ENCODE data around the gene LDB2.
"Not testable (repeated sequence)": the region's sequence is repeated elsewhere in the genome, so short reads cannot be mapped to it uniquely, and the experiment has no call there.

Gene LDB2

GRCh38 chr4:16582036-16582435 lies 316.4 kb downstream of the LDB2 start:
- Histone ChIP-seq H3K4me1 (ENCODE audit: insufficient read depth, low read length) (no peaks in the 10 kb centered on the region), H3K9ac (ENCODE audit: low read depth, low read length) (no peak overlapping the region), H3K4me3 (ENCODE audit: low read length) (no peak overlapping the region), H3K9me3 (ENCODE audit: insufficient read depth, low read depth, low read length) (no peaks in the 10 kb centered on the region), H3K27ac (ENCODE audit: low read length) (no peak overlapping the region), H3K36me3 (ENCODE audit: insufficient read depth, low read depth, low read length) (peaks cover 8% of the 10 kb centered on the region; the same call in 1 of the 2 replicates), H3K27me3 (ENCODE audit: insufficient read depth, low read length) (no peaks in the 10 kb centered on the region)

- Histone ChIP-seq H3K4me3 (ENCODE audit: low read length) (no peak overlapping the region), H3K27ac (ENCODE audit: low read length) (no peak overlapping the region), H3K9me3 (ENCODE audit: insufficient read depth, low read depth, low read length) (no peaks in the 10 kb centered on the region), H3K4me1 (ENCODE audit: insufficient read depth, low read length) (no peaks in the 10 kb centered on the region), H3K27me3 (ENCODE audit: insufficient read depth, low read length) (no peaks in the 10 kb centered on the region), H3K9ac (ENCODE audit: low read depth, low read length) (no peak overlapping the region), H3K36me3 (ENCODE audit: insufficient read depth, low read depth, low read length) (peaks cover 6% of the 10 kb centered on the region; the same call in 1 of the 2 replicates)
Observed at GRCh38 chr4:16581117-16581516, 317.3 kb downstream of the LDB2 start.

GRCh38 chr4:16580514-16580913 lies 317.9 kb downstream of the LDB2 start:
- H3K27ac ChIP-seq (ENCODE audit: low read length) = no peak overlapping the region
- peaks cover 6% of the 10 kb centered on the region; the same call in 1 of the 2 replicates for H3K36me3 ChIP-seq (ENCODE audit: insufficient read depth, low read depth, low read length)
- no peak overlapping the region for H3K9ac ChIP-seq (ENCODE audit: low read depth, low read length)
- no peaks in the 10 kb centered on the region for H3K9me3 ChIP-seq (ENCODE audit: insufficient read depth, low read depth, low read length)
- H3K4me1 ChIP-seq (ENCODE audit: insufficient read depth, low read length) = no peaks in the 10 kb centered on the region
- no peak overlapping the region for H3K4me3 ChIP-seq (ENCODE audit: low read length)
- H3K27me3 ChIP-seq (ENCODE audit: insufficient read depth, low read length) = no peaks in the 10 kb centered on the region

- Histone ChIP-seq H3K9ac (ENCODE audit: low read depth, low read length) (no peak overlapping the region), H3K27ac (ENCODE audit: low read length) (no peak overlapping the region), H3K36me3 (ENCODE audit: insufficient read depth, low read depth, low read length) (peaks cover 6% of the 10 kb centered on the region; the same call in 1 of the 2 replicates), H3K9me3 (ENCODE audit: insufficient read depth, low read depth, low read length) (no peaks in the 10 kb centered on the region), H3K4me1 (ENCODE audit: insufficient read depth, low read length) (no peaks in the 10 kb centered on the region), H3K4me3 (ENCODE audit: low read length) (no peak overlapping the region), H3K27me3 (ENCODE audit: insufficient read depth, low read length) (no peaks in the 10 kb centered on the region)
Observed at GRCh38 chr4:16579866-16580265, 318.6 kb downstream of the LDB2 start.

GRCh38 chr4:16577177-16577576 lies 321.3 kb downstream of the LDB2 start:
- Histone ChIP-seq H3K27me3 (ENCODE audit: insufficient read depth, low read length) (no peaks in the 10 kb centered on the region), H3K9me3 (ENCODE audit: insufficient read depth, low read depth, low read length) (no peaks in the 10 kb centered on the region), H3K4me1 (ENCODE audit: insufficient read depth, low read length) (no peaks in the 10 kb centered on the region), H3K36me3 (ENCODE audit: insufficient read depth, low read depth, low read length) (peaks cover 6% of the 10 kb centered on the region; the same call in 1 of the 2 replicates), H3K9ac (ENCODE audit: low read depth, low read length) (no peak overlapping the region), H3K27ac (ENCODE audit: low read length) (no peak overlapping the region), H3K4me3 (ENCODE audit: low read length) (no peak overlapping the region)

GRCh38 chr4:16574981-16575380 lies 323.5 kb downstream of the LDB2 start:
- Histone ChIP-seq H3K9me3 (ENCODE audit: insufficient read depth, low read depth, low read length) (no peaks in the 10 kb centered on the region), H3K4me3 (ENCODE audit: low read length) (no peak overlapping the region), H3K4me1 (ENCODE audit: insufficient read depth, low read length) (no peaks in the 10 kb centered on the region), H3K9ac (ENCODE audit: low read depth, low read length) (no peak overlapping the region), H3K36me3 (ENCODE audit: insufficient read depth, low read depth, low read length) (peaks cover 6% of the 10 kb centered on the region; the same call in 1 of the 2 replicates), H3K27me3 (ENCODE audit: insufficient read depth, low read length) (no peaks in the 10 kb centered on the region), H3K27ac (ENCODE audit: low read length) (no peak overlapping the region)

- H3K27ac ChIP-seq (ENCODE audit: low read length) = no peak overlapping the region
- no peaks in the 10 kb centered on the region for H3K36me3 ChIP-seq (ENCODE audit: insufficient read depth, low read depth, low read length)
- H3K9ac ChIP-seq (ENCODE audit: low read depth, low read length) = no peak overlapping the region
- no peaks in the 10 kb centered on the region for H3K27me3 ChIP-seq (ENCODE audit: insufficient read depth, low read length)
- H3K9me3 ChIP-seq (ENCODE audit: insufficient read depth, low read depth, low read length) = no peaks in the 10 kb centered on the region
- no peak overlapping the region for H3K4me3 ChIP-seq (ENCODE audit: low read length)
- no peaks in the 10 kb centered on the region for H3K4me1 ChIP-seq (ENCODE audit: insufficient read depth, low read length)
Observed at GRCh38 chr4:16573739-16574138, 324.7 kb downstream of the LDB2 start.

GRCh38 chr4:16573206-16573605 lies 325.2 kb downstream of the LDB2 start:
- Histone ChIP-seq H3K4me1 (ENCODE audit: insufficient read depth, low read length) (no peaks in the 10 kb centered on the region), H3K27ac (ENCODE audit: low read length) (no peak overlapping the region), H3K27me3 (ENCODE audit: insufficient read depth, low read length) (no peaks in the 10 kb centered on the region), H3K9me3 (ENCODE audit: insufficient read depth, low read depth, low read length) (no peaks in the 10 kb centered on the region), H3K9ac (ENCODE audit: low read depth, low read length) (no peak overlapping the region), H3K4me3 (ENCODE audit: low read length) (no peak overlapping the region), H3K36me3 (ENCODE audit: insufficient read depth, low read depth, low read length) (no peaks in the 10 kb centered on the region)

GRCh38 chr4:16572631-16573030 lies 325.8 kb downstream of the LDB2 start:
- Histone ChIP-seq H3K4me1 (ENCODE audit: insufficient read depth, low read length) (no peaks in the 10 kb centered on the region), H3K9me3 (ENCODE audit: insufficient read depth, low read depth, low read length) (no peaks in the 10 kb centered on the region)

GRCh38 chr4:16572161-16572560 lies 326.3 kb downstream of the LDB2 start:
- H3K9me3 ChIP-seq (ENCODE audit: insufficient read depth, low read depth, low read length) = no peaks in the 10 kb centered on the region
- H3K4me3 ChIP-seq (ENCODE audit: low read length) = no peak overlapping the region
- no peaks in the 10 kb centered on the region for H3K4me1 ChIP-seq (ENCODE audit: insufficient read depth, low read length)
- H3K27me3 ChIP-seq (ENCODE audit: insufficient read depth, low read length) = no peaks in the 10 kb centered on the region
- no peaks in the 10 kb centered on the region for H3K36me3 ChIP-seq (ENCODE audit: insufficient read depth, low read depth, low read length)
- no peak overlapping the region for H3K27ac ChIP-seq (ENCODE audit: low read length)
- H3K9ac ChIP-seq (ENCODE audit: low read depth, low read length) = no peak overlapping the region

More at GRCh38 chr4:16572631-16573030, 325.8 kb downstream of the LDB2 start:
- H3K27me3 ChIP-seq (ENCODE audit: insufficient read depth, low read length) = no peaks in the 10 kb centered on the region
- no peaks in the 10 kb centered on the region for H3K36me3 ChIP-seq (ENCODE audit: insufficient read depth, low read depth, low read length)
- H3K27ac ChIP-seq (ENCODE audit: low read length) = no peak overlapping the region
- H3K4me3 ChIP-seq (ENCODE audit: low read length) = no peak overlapping the region
- no peak overlapping the region for H3K9ac ChIP-seq (ENCODE audit: low read depth, low read length)

GRCh38 chr4:16569790-16570189 lies 328.7 kb downstream of the LDB2 start:
- Histone ChIP-seq H3K27ac (ENCODE audit: low read length) (no peak overlapping the region), H3K4me3 (ENCODE audit: low read length) (no peak overlapping the region), H3K9me3 (ENCODE audit: insufficient read depth, low read depth, low read length) (no peaks in the 10 kb centered on the region), H3K4me1 (ENCODE audit: insufficient read depth, low read length) (no peaks in the 10 kb centered on the region), H3K36me3 (ENCODE audit: insufficient read depth, low read depth, low read length) (no peaks in the 10 kb centered on the region), H3K27me3 (ENCODE audit: insufficient read depth, low read length) (no peaks in the 10 kb centered on the region), H3K9ac (ENCODE audit: low read depth, low read length) (no peak overlapping the region)

- not testable (repeated sequence) for H3K27ac ChIP-seq (ENCODE audit: low read length); H3K4me1 ChIP-seq (ENCODE audit: insufficient read depth, low read length); H3K4me3 ChIP-seq (ENCODE audit: low read length); H3K27me3 ChIP-seq (ENCODE audit: insufficient read depth, low read length); H3K36me3 ChIP-seq (ENCODE audit: insufficient read depth, low read depth, low read length); H3K9ac ChIP-seq (ENCODE audit: low read depth, low read length)
- H3K9me3 ChIP-seq (ENCODE audit: insufficient read depth, low read depth, low read length) = peaks cover 17% of the 10 kb centered on the region
Observed at GRCh38 chr4:16557316-16557715, 341.1 kb downstream of the LDB2 start.

- Histone ChIP-seq H3K27ac (ENCODE audit: low read length) (no peak overlapping the region), H3K9me3 (ENCODE audit: insufficient read depth, low read depth, low read length) (peaks cover 17% of the 10 kb centered on the region), H3K4me3 (ENCODE audit: low read length) (no peak overlapping the region), H3K4me1 (ENCODE audit: insufficient read depth, low read length) (no peaks in the 10 kb centered on the region), H3K36me3 (ENCODE audit: insufficient read depth, low read depth, low read length) (no peaks in the 10 kb centered on the region), H3K9ac (ENCODE audit: low read depth, low read length) (no peak overlapping the region), H3K27me3 (ENCODE audit: insufficient read depth, low read length) (no peaks in the 10 kb centered on the region)
Observed at GRCh38 chr4:16555156-16555555, 343.3 kb downstream of the LDB2 start.

Measured in iPS-20b (cell line).